ENCODE measurements around the gene RAB8B.

RAB8B gene

GRCh38 chr15:63277038-63277892, 87.9 kb downstream of the RAB8B start, which contains the start of gene APH1B:
TSS of gene APH1B (plus strand) at chr15:63277605. CDS start at chr15:63277624, 19 bp downstream.
- DNase-seq = peak; percentile 57

- DNase-seq = no peak
Measured at GRCh38 chr15:63277893-63278456, 88.6 kb downstream of the RAB8B start.

- peak; percentile 83 for DNase-seq
Measured at GRCh38 chr15:63283126-63283525, 93.7 kb downstream of the RAB8B start.

- no peak for DNase-seq
Measured at GRCh38 chr15:63284335-63284734, 94.9 kb downstream of the RAB8B start.

- no peak for DNase-seq
Measured at GRCh38 chr15:63287109-63287508, 97.7 kb downstream of the RAB8B start.

- DNase-seq = no peak
Measured at GRCh38 chr15:63288342-63288741, 98.9 kb downstream of the RAB8B start.

GRCh38 chr15:63288778-63289378, 99.5 kb downstream of the RAB8B start:
- DNase-seq = peak; percentile 42

GRCh38 chr15:63291507-63291906, 102.1 kb downstream of the RAB8B start:
- no peak for DNase-seq

- no peak for DNase-seq
Measured at GRCh38 chr15:63292241-63292640, 102.8 kb downstream of the RAB8B start.

- DNase-seq = no peak
Measured at GRCh38 chr15:63292771-63293170, 103.4 kb downstream of the RAB8B start.

GRCh38 chr15:63294359-63294758, 105.0 kb downstream of the RAB8B start:
- no peak for DNase-seq

GRCh38 chr15:63295341-63295740, 105.9 kb downstream of the RAB8B start:
- DNase-seq = no peak

- DNase-seq = no peak
Measured at GRCh38 chr15:63296195-63296594, 106.8 kb downstream of the RAB8B start.

GRCh38 chr15:63299943-63300575, 110.7 kb downstream of the RAB8B start:
- no peak for DNase-seq

GRCh38 chr15:63301088-63301487, 111.7 kb downstream of the RAB8B start:
- no peak for DNase-seq

GRCh38 chr15:63305260-63305659, 115.9 kb downstream of the RAB8B start:
- no peak for DNase-seq

- DNase-seq = no peak
Measured at GRCh38 chr15:63306492-63307073, 117.2 kb downstream of the RAB8B start.

- no peak for DNase-seq
Measured at GRCh38 chr15:63308491-63308890, 119.1 kb downstream of the RAB8B start.

- DNase-seq = no peak
Measured at GRCh38 chr15:63308947-63309346, 119.5 kb downstream of the RAB8B start.

- DNase-seq = no peak
Measured at GRCh38 chr15:63310646-63311045, 121.2 kb downstream of the RAB8B start.

- no peak for DNase-seq
Measured at GRCh38 chr15:63312286-63312685, 122.9 kb downstream of the RAB8B start.

- no peak for DNase-seq
Measured at GRCh38 chr15:63313825-63314224, 124.4 kb downstream of the RAB8B start.

- DNase-seq = no peak
Measured at GRCh38 chr15:63314409-63314808, 125.0 kb downstream of the RAB8B start.
